ENCODE data around the gene PGF.

The PGF gene

GRCh38 chr14:74898694-74899093 is 56.7 kb downstream of the PGF start:
- Histone ChIP-seq H3K27ac (no peak overlapping the region), H3K4me3 (no peak overlapping the region), H3K27me3 (no peaks in the 10 kb centered on the region), H3K4me1 (no peaks in the 10 kb centered on the region), H3K9me3 (no peaks in the 10 kb centered on the region), H3K36me3 (peaks cover 93 to 100% (median 96%) of the 10 kb centered on the region in 3 donors)
- intact Hi-C loops (cut with DNase I; ENCODE audit: low total_unique reads) = no loop called here
- DNase-seq = no peak
- no peak for TF ChIP-seq CTCF (IDR thresholded peaks at IDR 0.05)

GRCh38 chr14:74898083-74898482 is 57.3 kb downstream of the PGF start:
- H3K27me3 ChIP-seq = no peaks in the 10 kb centered on the region
- H3K4me1 ChIP-seq = no peaks in the 10 kb centered on the region
- DNase-seq = no peak
- H3K9me3 ChIP-seq = no peaks in the 10 kb centered on the region
- no peak overlapping the region for H3K4me3 ChIP-seq
- peaks cover 97 to 100% (median 100%) of the 10 kb centered on the region in 3 donors for H3K36me3 ChIP-seq
- no peak for TF ChIP-seq CTCF (IDR thresholded peaks at IDR 0.05)
- no peak overlapping the region for H3K27ac ChIP-seq
- intact Hi-C loops (cut with DNase I; ENCODE audit: low total_unique reads) = no loop called here

GRCh38 chr14:74897642-74898041 is 57.8 kb downstream of the PGF start:
- DNase-seq = no peak
- no peak for TF ChIP-seq CTCF (IDR thresholded peaks at IDR 0.05)
- H3K27ac ChIP-seq = no peak overlapping the region
- H3K9me3 ChIP-seq = no peaks in the 10 kb centered on the region
- H3K4me3 ChIP-seq = no peak overlapping the region
- intact Hi-C loops (cut with DNase I; ENCODE audit: low total_unique reads) = no loop called here
- no peaks in the 10 kb centered on the region for H3K4me1 ChIP-seq
- no peaks in the 10 kb centered on the region for H3K27me3 ChIP-seq
- peaks cover 97 to 100% (median 100%) of the 10 kb centered on the region in 3 donors for H3K36me3 ChIP-seq

- H3K27ac ChIP-seq = no peak overlapping the region
- H3K4me3 ChIP-seq = no peak overlapping the region
- no peaks in the 10 kb centered on the region for H3K4me1 ChIP-seq
- intact Hi-C loops (cut with DNase I; ENCODE audit: low total_unique reads) = no loop called here
- no peak for TF ChIP-seq CTCF (IDR thresholded peaks at IDR 0.05)
- no peaks in the 10 kb centered on the region for H3K9me3 ChIP-seq
- peaks cover 97 to 100% (median 99%) of the 10 kb centered on the region in 3 donors for H3K36me3 ChIP-seq
- no peaks in the 10 kb centered on the region for H3K27me3 ChIP-seq
- DNase-seq = no peak
Observed at GRCh38 chr14:74896400-74896799, 59.0 kb downstream of the PGF start.

GRCh38 chr14:74893614-74894091 is 61.7 kb downstream of the PGF start:
- no peak overlapping the region for H3K27ac ChIP-seq
- intact Hi-C loops (cut with DNase I; ENCODE audit: low total_unique reads) = no loop called here
- DNase-seq = no peak
- H3K27me3 ChIP-seq = no peaks in the 10 kb centered on the region
- no peak overlapping the region for H3K4me3 ChIP-seq
- no peak for TF ChIP-seq CTCF (IDR thresholded peaks at IDR 0.05)
- peaks cover 93 to 99% (median 96%) of the 10 kb centered on the region in 3 donors for H3K36me3 ChIP-seq
- no peaks in the 10 kb centered on the region for H3K4me1 ChIP-seq
- H3K9me3 ChIP-seq = no peaks in the 10 kb centered on the region

- H3K27ac ChIP-seq = no peak overlapping the region
- H3K9me3 ChIP-seq = no peaks in the 10 kb centered on the region
- peaks cover 85 to 90% (median 87%) of the 10 kb centered on the region in 3 donors for H3K36me3 ChIP-seq
- DNase-seq = no peak
- H3K27me3 ChIP-seq = no peaks in the 10 kb centered on the region
- peaks cover 0 to 5% (median 2%) of the 10 kb centered on the region in 4 donors for H3K4me1 ChIP-seq
- no peak for TF ChIP-seq CTCF (IDR thresholded peaks at IDR 0.05)
- H3K4me3 ChIP-seq = no peak overlapping the region
- intact Hi-C loops (cut with DNase I; ENCODE audit: low total_unique reads) = no loop called here
Observed at GRCh38 chr14:74892745-74893144, 62.7 kb downstream of the PGF start.

All from tibial artery (tissue), 4 donors.